ENCODE measurements around the gene RAD18.

DNA sequence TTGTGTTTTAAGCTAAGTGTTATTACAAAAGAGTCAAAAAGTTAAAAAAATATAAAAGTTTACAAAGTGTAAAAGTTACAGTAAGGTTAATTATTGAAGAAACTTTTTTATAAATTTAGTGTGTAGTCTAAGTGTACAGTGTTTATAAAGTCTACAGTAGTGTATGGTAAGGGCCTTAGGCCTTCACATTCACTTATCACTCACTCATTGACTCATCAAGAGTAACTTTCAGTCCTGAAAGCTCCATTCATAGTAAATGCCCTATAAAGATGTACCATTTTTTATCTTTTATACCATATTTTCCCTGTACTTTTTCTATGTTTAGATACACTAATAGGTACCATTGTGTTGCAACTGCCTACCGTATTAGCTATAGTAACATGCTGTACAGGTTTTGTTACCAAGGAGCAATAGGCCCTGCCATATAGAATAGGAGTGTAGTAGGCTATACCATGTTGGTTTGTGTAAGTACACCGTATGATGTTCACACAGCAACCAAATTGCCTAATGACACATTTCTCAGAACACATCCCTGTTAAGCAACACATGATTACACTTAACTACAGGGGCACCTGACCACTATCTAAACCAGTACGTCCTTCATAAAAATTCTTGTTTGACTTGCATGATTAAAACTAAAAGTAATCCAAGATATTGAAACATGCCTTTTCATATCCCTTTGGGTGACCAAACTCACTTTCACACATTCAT is 17.2 kb downstream of the RAD18 start:
- no peak for TF ChIP-seq EZH2 (IDR thresholded peaks at IDR 0.05; ENCODE audit: borderline replicate concordance, insufficient read depth, low read length, poor library complexity, severe bottlenecking)
- TF ChIP-seq CTCF (IDR thresholded peaks at IDR 0.05; ENCODE audit: poor library complexity, severe bottlenecking) = no peak
- no peak for TF ChIP-seq MXI1 (conservative IDR thresholded peaks at IDR 0.05; ENCODE audit: poor library complexity, severe bottlenecking)
- no peak for TF ChIP-seq EP300 (conservative IDR thresholded peaks at IDR 0.05; ENCODE audit: poor library complexity, severe bottlenecking)
- TF ChIP-seq RAD21 (conservative IDR thresholded peaks at IDR 0.05) = no peak
